ENCODE measurements around the gene GRWD1. TPM values are rescaled to one million over a fixed set of nuclear protein-coding genes. Genes with fewer than 3 reads are reported as not detected.
A peak's percentile ranks its signal among the peaks of the same experiment; 100 is the strongest.

Gene GRWD1
- total and polyA plus RNA-seq, 2 of the 13 experiments (the other 11 are each of a cell fraction or from before 2014, with no cell fraction given) = 10.8 to 46.6 TPM

DNA sequence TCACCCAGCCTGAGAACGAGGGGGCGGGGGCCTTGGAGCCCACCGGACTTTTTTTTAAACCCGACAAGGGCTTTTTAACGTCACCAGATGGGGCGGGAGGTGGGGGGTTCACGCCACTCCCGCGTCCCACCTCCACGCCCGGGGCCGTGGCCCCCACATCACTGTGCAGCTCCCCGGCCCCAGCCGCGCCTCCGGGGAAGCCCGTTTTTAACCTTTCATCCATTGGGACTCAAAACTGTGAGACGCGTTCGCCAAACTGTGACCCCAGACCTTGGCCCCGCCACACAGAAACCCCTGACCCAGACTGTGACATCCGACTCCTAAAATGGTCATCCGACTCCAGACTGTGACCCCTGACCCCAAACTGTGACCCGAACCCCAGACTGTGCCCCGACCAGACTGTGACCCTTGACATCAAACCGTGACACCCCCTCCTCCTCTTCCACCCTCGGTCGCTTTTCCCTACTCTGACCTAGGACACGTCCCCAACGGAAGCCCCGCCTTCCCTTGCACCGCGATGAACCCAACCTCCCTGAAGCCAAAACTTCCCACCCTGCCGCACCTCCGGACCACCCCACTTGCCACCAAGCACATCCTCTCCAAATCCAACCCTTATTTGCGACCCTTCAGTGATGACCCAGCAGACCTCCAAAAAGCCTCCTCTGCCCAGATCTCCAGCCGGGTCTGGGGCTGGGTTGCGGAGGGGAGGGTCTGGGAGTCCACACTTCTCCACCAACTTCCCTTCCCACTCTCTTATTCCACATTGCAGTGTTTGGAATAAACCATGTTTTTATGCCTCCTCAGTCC lies 1.5 kb upstream of the GRWD1 start (continued):
- 0 out of 2 replicates have a peak, but pooled peaks have one; percentile 27 for TF ChIP-seq YEATS4 (CRISPR knock-in tag; IDR thresholded peaks at IDR 0.05; ENCODE audit: borderline replicate concordance)
- TF ChIP-seq, protein P1, sequence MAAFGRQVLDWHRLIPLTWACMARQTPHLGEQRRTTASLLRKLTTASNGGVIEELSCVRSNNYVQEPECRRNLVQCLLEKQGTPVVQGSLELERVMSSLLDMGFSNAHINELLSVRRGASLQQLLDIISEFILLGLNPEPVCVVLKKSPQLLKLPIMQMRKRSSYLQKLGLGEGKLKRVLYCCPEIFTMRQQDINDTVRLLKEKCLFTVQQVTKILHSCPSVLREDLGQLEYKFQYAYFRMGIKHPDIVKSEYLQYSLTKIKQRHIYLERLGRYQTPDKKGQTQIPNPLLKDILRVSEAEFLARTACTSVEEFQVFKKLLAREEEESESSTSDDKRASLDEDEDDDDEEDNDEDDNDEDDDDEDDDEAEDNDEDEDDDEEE (CRISPR knock-in tag; IDR thresholded peaks at IDR 0.05) = 0 out of 2 replicates have a peak, but pooled peaks have one; percentile 25
- peak; percentile 22; the same call in 1 of the 2 replicates for TF ChIP-seq TBX2 (CRISPR knock-in tag; IDR thresholded peaks at IDR 0.05; ENCODE audit: borderline replicate concordance)
- TF ChIP-seq ZBTB3 (CRISPR knock-in tag; IDR thresholded peaks at IDR 0.05; ENCODE audit: borderline replicate concordance, low read depth) = peak; percentile 12; the same call in 1 of the 2 replicates
- TF ChIP-seq, protein P2, sequence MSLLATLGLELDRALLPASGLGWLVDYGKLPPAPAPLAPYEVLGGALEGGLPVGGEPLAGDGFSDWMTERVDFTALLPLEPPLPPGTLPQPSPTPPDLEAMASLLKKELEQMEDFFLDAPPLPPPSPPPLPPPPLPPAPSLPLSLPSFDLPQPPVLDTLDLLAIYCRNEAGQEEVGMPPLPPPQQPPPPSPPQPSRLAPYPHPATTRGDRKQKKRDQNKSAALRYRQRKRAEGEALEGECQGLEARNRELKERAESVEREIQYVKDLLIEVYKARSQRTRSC (CRISPR knock-in tag; IDR thresholded peaks at IDR 0.05; ENCODE audit: low read depth) = no peak
- TF ChIP-seq MEF2D (CRISPR knock-in tag; IDR thresholded peaks at IDR 0.05) = peak; percentile 44; the same call in 1 of the 2 replicates
- peak; percentile 86 for TF ChIP-seq NR2C2 (CRISPR knock-in tag; IDR thresholded peaks at IDR 0.05; ENCODE audit: borderline replicate concordance)
- 0 out of 2 replicates have a peak, but pooled peaks have one; percentile 20 for TF ChIP-seq MTA1 (CRISPR knock-in tag; IDR thresholded peaks at IDR 0.05; ENCODE audit: borderline replicate concordance)
- TF ChIP-seq RARA (CRISPR knock-in tag; IDR thresholded peaks at IDR 0.05) = peak; percentile 58; the same call in 1 of the 2 replicates
- TF ChIP-seq HNF4G (IDR thresholded peaks at IDR 0.05; ENCODE audit: borderline replicate concordance, low read depth, low read length) = peak; percentile 64; the same call in 1 of the 2 replicates
- no peak for TF ChIP-seq HNF4G (CRISPR knock-in tag; IDR thresholded peaks at IDR 0.05; ENCODE audit: borderline replicate concordance, low read depth)
- 0 out of 2 replicates have a peak, but pooled peaks have one; percentile 58 for TF ChIP-seq ZNF550 (CRISPR knock-in tag; IDR thresholded peaks at IDR 0.05; ENCODE audit: borderline replicate concordance)
- TF ChIP-seq, protein P3, sequence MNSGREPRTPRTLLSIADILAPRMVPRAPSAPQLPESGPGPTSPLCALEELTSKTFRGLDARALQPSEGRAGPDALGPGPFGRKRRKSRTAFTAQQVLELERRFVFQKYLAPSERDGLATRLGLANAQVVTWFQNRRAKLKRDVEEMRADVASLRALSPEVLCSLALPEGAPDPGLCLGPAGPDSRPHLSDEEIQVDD (CRISPR knock-in tag; IDR thresholded peaks at IDR 0.05; ENCODE audit: borderline replicate concordance) = no peak
- no peak for TF ChIP-seq NCOA1 (CRISPR knock-in tag; IDR thresholded peaks at IDR 0.05)
- TF ChIP-seq POGZ (CRISPR knock-in tag; IDR thresholded peaks at IDR 0.05) = peak; percentile 60; the same call in 1 of the 2 replicates

Measured in HepG2 (cell line).